ENCODE measurements around the gene ACTN3.
"Not testable (repeated sequence)": the region's sequence is repeated elsewhere in the genome, so short reads cannot be mapped to it uniquely, and the experiment has no call there.

GRCh38 chr11:66606608-66607007 lies 59.9 kb downstream of the ACTN3 start:
- not testable (repeated sequence) for TF ChIP-seq CTCF (IDR thresholded peaks at IDR 0.05; ENCODE audit: low read length); EZH2 (IDR thresholded peaks at IDR 0.05; ENCODE audit: borderline replicate concordance, low read length)

Measured in OCI-LY1 (cell line).